DMS153 (cell line): ENCODE data around the gene PABPN1L.

Source experiments
- DNase-seq: peaks from one replicate; lab custom pipeline; 2025; lab: John Stamatoyannopoulos, UW

PABPN1L gene

GRCh38 chr16:88866151-88866920, at the start of gene PABPN1L:
Gene PABPN1L, minus strand, starts transcription at chr16:88866660. Its CDS starts 54 bp downstream, at chr16:88866606.
- no peak for DNase-seq

- DNase-seq: no peak
These were observed 49.3 kb upstream of the PABPN1L start for GRCh38 chr16:88915639-88916327.

- no peak for DNase-seq
These were observed 48.4 kb upstream of the PABPN1L start for GRCh38 chr16:88914750-88915368.

GRCh38 chr16:88913870-88914269, 47.4 kb upstream of the PABPN1L start:
- no peak for DNase-seq

GRCh38 chr16:88913001-88913612, 46.6 kb upstream of the PABPN1L start:
- DNase-seq: no peak

GRCh38 chr16:88912556-88912955, 46.1 kb upstream of the PABPN1L start:
- DNase-seq: no peak

- no peak for DNase-seq
These were observed 45.5 kb upstream of the PABPN1L start for GRCh38 chr16:88911946-88912310.

GRCh38 chr16:88911136-88911945, 44.9 kb upstream of the PABPN1L start:
- DNase-seq: no peak

GRCh38 chr16:88910284-88911135, 44.0 kb upstream of the PABPN1L start:
- no peak for DNase-seq

GRCh38 chr16:88909431-88910210, 43.2 kb upstream of the PABPN1L start:
- no peak for DNase-seq

GRCh38 chr16:88908307-88908706, 41.8 kb upstream of the PABPN1L start:
- DNase-seq: no peak

- DNase-seq: no peak
These were observed 41.3 kb upstream of the PABPN1L start for GRCh38 chr16:88907768-88908167.

GRCh38 chr16:88906535-88907105, 40.2 kb upstream of the PABPN1L start:
- DNase-seq: no peak

- DNase-seq: no peak
These were observed 39.6 kb upstream of the PABPN1L start for GRCh38 chr16:88906020-88906419.

- DNase-seq: no peak
These were observed 39.1 kb upstream of the PABPN1L start for GRCh38 chr16:88905563-88905962.

GRCh38 chr16:88904676-88905365, 38.4 kb upstream of the PABPN1L start:
- no peak for DNase-seq

- DNase-seq: no peak
These were observed 36.8 kb upstream of the PABPN1L start for GRCh38 chr16:88903267-88903666.

GRCh38 chr16:88902744-88903143, 36.3 kb upstream of the PABPN1L start:
- no peak for DNase-seq

GRCh38 chr16:88901718-88902337, 35.4 kb upstream of the PABPN1L start:
- DNase-seq: no peak
